ENCODE data around the gene ZNF608. TPM values are rescaled to one million over a fixed set of nuclear protein-coding genes. Genes with fewer than 3 reads are reported as not detected.

The ZNF608 gene
- total and polyA plus RNA-seq, 2 donors (not counting 3 experiments of a cell fraction or from before 2014, with no cell fraction given) = 16.2 to 33.6 TPM

- FAIRE-seq (no peak), DNase-seq (ENCODE audit: low read depth, low spot score) (no peak)
- Histone ChIP-seq H3K9ac (replicated peaks; ENCODE audit: extremely low read depth, insufficient read depth, low read length) (no peak overlapping the region), H2AFZ (ENCODE audit: low read depth, low read length) (no peak overlapping the region), H3K36me3 (ENCODE audit: control insufficient read depth in 2 of 2, extremely low read depth in 1 of 2, insufficient read depth in 2 of 2, low read length in 2 of 2) (no peaks in the 10 kb centered on the region), H4K20me1 (replicated peaks; ENCODE audit: control insufficient read depth, extremely low read depth, insufficient read depth, low read length) (no peaks in the 10 kb centered on the region), H3K4me3 (replicated peaks in 1 of 3; ENCODE audit: insufficient read depth in 1 of 3, low read depth in 1 of 3, low read length in 3 of 3) (no peak overlapping the region), H3K27ac (ENCODE audit: insufficient read depth, low read depth, low read length) (no peak overlapping the region), H3K4me2 (ENCODE audit: insufficient read depth, low read length) (no peak overlapping the region), H3K4me1 (ENCODE audit: control insufficient read depth, extremely low read depth, insufficient read depth, low read length) (no peaks in the 10 kb centered on the region), H3K9me3 (replicated peaks; ENCODE audit: control insufficient read depth, insufficient read depth, low read length) (no peaks in the 10 kb centered on the region), H3K27me3 (ENCODE audit: control insufficient read depth in 2 of 2, insufficient read depth in 2 of 2, low read length in 2 of 2) (no peaks in the 10 kb centered on the region), H3K9me1 (replicated peaks; ENCODE audit: control insufficient read depth, extremely low read depth, insufficient read depth, low read length) (no peaks in the 10 kb centered on the region), H3K79me2 (ENCODE audit: control insufficient read depth, insufficient read depth, low read length) (no peaks in the 10 kb centered on the region)
- CTCF ChIA-PET = no interaction called here
- POLR2A ChIA-PET = no interaction called here
- TF ChIP-seq FOS (IDR thresholded peaks at IDR 0.05; ENCODE audit: borderline replicate concordance, insufficient read depth, low read length) (no peak), GATA2 (IDR thresholded peaks at IDR 0.05; ENCODE audit: insufficient read depth, insufficient read length, low read depth, low read length) (no peak), MAX (IDR thresholded peaks at IDR 0.05; ENCODE audit: insufficient read depth, insufficient read length) (no peak), POLR2AphosphoS5 (IDR thresholded peaks at IDR 0.05; ENCODE audit: insufficient read depth, low read depth, low read length) (no peak), POLR2A (IDR thresholded peaks at IDR 0.05; ENCODE audit: low read depth, low read length) (no peak), JUN (IDR thresholded peaks at IDR 0.05; ENCODE audit: borderline replicate concordance, insufficient read depth, insufficient read length, low read depth) (no peak), EZH2 (IDR thresholded peaks at IDR 0.05; ENCODE audit: borderline replicate concordance, low read depth, low read length, severe bottlenecking) (no peak), MYC (IDR thresholded peaks at IDR 0.05; ENCODE audit: low read depth, low read length) (no peak)
- TF ChIP-seq, protein P1, sequence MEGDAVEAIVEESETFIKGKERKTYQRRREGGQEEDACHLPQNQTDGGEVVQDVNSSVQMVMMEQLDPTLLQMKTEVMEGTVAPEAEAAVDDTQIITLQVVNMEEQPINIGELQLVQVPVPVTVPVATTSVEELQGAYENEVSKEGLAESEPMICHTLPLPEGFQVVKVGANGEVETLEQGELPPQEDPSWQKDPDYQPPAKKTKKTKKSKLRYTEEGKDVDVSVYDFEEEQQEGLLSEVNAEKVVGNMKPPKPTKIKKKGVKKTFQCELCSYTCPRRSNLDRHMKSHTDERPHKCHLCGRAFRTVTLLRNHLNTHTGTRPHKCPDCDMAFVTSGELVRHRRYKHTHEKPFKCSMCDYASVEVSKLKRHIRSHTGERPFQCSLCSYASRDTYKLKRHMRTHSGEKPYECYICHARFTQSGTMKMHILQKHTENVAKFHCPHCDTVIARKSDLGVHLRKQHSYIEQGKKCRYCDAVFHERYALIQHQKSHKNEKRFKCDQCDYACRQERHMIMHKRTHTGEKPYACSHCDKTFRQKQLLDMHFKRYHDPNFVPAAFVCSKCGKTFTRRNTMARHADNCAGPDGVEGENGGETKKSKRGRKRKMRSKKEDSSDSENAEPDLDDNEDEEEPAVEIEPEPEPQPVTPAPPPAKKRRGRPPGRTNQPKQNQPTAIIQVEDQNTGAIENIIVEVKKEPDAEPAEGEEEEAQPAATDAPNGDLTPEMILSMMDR (IDR thresholded peaks at IDR 0.05; ENCODE audit: extremely low read depth in 1 of 2, insufficient read depth in 1 of 2, low read depth in 1 of 2, low read length in 2 of 2) = no peak
- dilution Hi-C loops (cut with MboI; ENCODE audit: extremely low pct_ligation_motif_present, low sequenced_read_pairs) = no loop called here
- intact Hi-C loops (cut with micrococcal nuclease) = no loop called here
- BruUV-seq (replicated peaks) = no TSS peak
Measured at GRCh38 chr5:124789104-124789605, 42.7 kb upstream of the ZNF608 start.
